ENCODE data around the gene CPSF4L.

Gene CPSF4L

GRCh38 chr17:73289549-73290254 lies 28.0 kb upstream of the CPSF4L start:
- DNase-seq, result no peak

- no peak for DNase-seq
Measured at GRCh38 chr17:73288534-73289302, 27.0 kb upstream of the CPSF4L start.

GRCh38 chr17:73286863-73287296 lies 25.2 kb upstream of the CPSF4L start:
- no peak for DNase-seq

GRCh38 chr17:73285916-73286862 lies 24.5 kb upstream of the CPSF4L start:
- DNase-seq, result no peak

GRCh38 chr17:73285603-73285908 lies 23.9 kb upstream of the CPSF4L start:
- DNase-seq, result no peak

- no peak for DNase-seq
Measured at GRCh38 chr17:73284906-73285602, 23.4 kb upstream of the CPSF4L start.

- DNase-seq, result no peak
Measured at GRCh38 chr17:73284354-73284753, 22.7 kb upstream of the CPSF4L start.

- DNase-seq, result no peak
Measured at GRCh38 chr17:73283841-73284282, 22.2 kb upstream of the CPSF4L start.

- DNase-seq, result no peak
Measured at GRCh38 chr17:73283250-73283649, 21.6 kb upstream of the CPSF4L start.

GRCh38 chr17:73282629-73283028 lies 20.9 kb upstream of the CPSF4L start:
- no peak for DNase-seq

- no peak for DNase-seq
Measured at GRCh38 chr17:73281928-73282327, 20.2 kb upstream of the CPSF4L start.

- DNase-seq, result no peak
Measured at GRCh38 chr17:73280191-73280590, 18.5 kb upstream of the CPSF4L start.

- DNase-seq, result no peak
Measured at GRCh38 chr17:73279704-73280103, 18.0 kb upstream of the CPSF4L start.

GRCh38 chr17:73278465-73279453 lies 17.1 kb upstream of the CPSF4L start:
- no peak for DNase-seq

- DNase-seq, result no peak
Measured at GRCh38 chr17:73278049-73278464, 16.4 kb upstream of the CPSF4L start.

- DNase-seq, result no peak
Measured at GRCh38 chr17:73274490-73274889, 12.8 kb upstream of the CPSF4L start.

GRCh38 chr17:73272906-73273218 lies 11.2 kb upstream of the CPSF4L start:
- no peak for DNase-seq

- no peak for DNase-seq
Measured at GRCh38 chr17:73271072-73271471, 9.4 kb upstream of the CPSF4L start.

GRCh38 chr17:73269791-73270190 lies 8.1 kb upstream of the CPSF4L start:
- no peak for DNase-seq

GRCh38 chr17:73269329-73269615 lies 7.6 kb upstream of the CPSF4L start:
- no peak for DNase-seq

- DNase-seq, result no peak
Measured at GRCh38 chr17:73268582-73269328, 7.1 kb upstream of the CPSF4L start.
